ENCODE measurements around the gene LMNTD2. TPM values are rescaled to one million over a fixed set of nuclear protein-coding genes. Genes with fewer than 3 reads are reported as not detected.

LMNTD2 gene
- total and polyA plus RNA-seq, 2 of the 13 experiments (the other 11 are each of a cell fraction or from before 2014, with no cell fraction given), result 1.1 to 3.1 TPM

DNA sequence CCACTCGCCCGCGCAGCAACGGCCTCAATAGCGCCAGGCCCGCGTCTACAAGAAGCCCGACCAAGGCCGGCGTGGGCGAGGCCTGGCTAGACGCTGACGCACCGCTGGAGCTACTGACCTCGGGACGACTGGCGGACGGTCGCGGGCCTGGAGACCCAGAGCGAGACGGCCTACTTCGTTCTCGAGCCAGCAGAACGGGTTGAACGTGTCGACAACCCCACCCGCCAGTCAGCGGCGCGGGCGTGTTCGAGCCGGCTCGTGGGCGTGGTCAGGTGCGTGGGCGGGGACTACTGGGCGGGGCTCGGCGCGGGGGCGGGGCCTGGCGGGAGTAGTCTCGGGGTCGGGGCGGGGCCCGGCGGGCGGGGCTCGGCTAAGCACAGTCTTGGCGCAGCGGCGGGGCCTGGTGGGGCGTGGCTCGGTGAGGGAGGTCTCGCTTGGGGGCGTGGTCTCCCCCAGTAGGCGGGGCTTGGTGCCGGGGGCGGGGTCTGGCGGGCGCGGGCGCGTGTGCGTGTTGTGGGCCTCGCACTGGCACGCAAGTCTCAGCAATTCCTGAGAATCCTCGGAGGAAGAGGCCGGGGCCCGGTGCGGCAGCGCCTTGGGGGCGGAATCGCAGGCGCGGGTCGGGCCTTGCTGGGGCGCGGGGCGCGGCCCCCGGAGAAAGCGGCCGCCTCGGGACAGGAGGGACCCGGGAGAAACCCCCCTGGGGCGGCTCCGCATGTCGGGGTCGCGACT lies 53.4 kb downstream of the LMNTD2 start, which contains the start of gene RNH1 (continued):
- TF ChIP-seq ZFP36L2 (CRISPR knock-in tag; IDR thresholded peaks at IDR 0.05) (no peak), NR2F2 (IDR thresholded peaks at IDR 0.05; ENCODE audit: borderline replicate concordance, low read depth) (no peak), ARNT2 (CRISPR knock-in tag; IDR thresholded peaks at IDR 0.05; ENCODE audit: low read depth) (no peak; the same call in 1 of the 2 replicates), ZNF558 (CRISPR knock-in tag; IDR thresholded peaks at IDR 0.05; ENCODE audit: borderline replicate concordance) (peak; percentile 70), ZNF350 (CRISPR knock-in tag; IDR thresholded peaks at IDR 0.05; ENCODE audit: borderline replicate concordance, low read depth) (no peak), ZSCAN21 (CRISPR knock-in tag; IDR thresholded peaks at IDR 0.05; ENCODE audit: borderline replicate concordance) (peak; percentile 63; the same call in 1 of the 2 replicates), SOX5 (CRISPR knock-in tag; IDR thresholded peaks at IDR 0.05; ENCODE audit: borderline replicate concordance) (no peak), POLR2AphosphoS5 (IDR thresholded peaks at IDR 0.05; ENCODE audit: low read depth, low read length) (no peak; the same call in 1 of the 2 replicates), MEF2D (CRISPR knock-in tag; IDR thresholded peaks at IDR 0.05) (0 out of 2 replicates have a peak, but pooled peaks have one; percentile 0), IRX3 (CRISPR knock-in tag; IDR thresholded peaks at IDR 0.05; ENCODE audit: borderline replicate concordance, low read depth) (peak; percentile 92; the same call in 1 of the 2 replicates), PRMT3 (CRISPR knock-in tag; IDR thresholded peaks at IDR 0.05; ENCODE audit: borderline replicate concordance, low read depth) (no peak), SMAD9 (CRISPR knock-in tag; IDR thresholded peaks at IDR 0.05) (no peak)
- TF ChIP-seq, protein P1, sequence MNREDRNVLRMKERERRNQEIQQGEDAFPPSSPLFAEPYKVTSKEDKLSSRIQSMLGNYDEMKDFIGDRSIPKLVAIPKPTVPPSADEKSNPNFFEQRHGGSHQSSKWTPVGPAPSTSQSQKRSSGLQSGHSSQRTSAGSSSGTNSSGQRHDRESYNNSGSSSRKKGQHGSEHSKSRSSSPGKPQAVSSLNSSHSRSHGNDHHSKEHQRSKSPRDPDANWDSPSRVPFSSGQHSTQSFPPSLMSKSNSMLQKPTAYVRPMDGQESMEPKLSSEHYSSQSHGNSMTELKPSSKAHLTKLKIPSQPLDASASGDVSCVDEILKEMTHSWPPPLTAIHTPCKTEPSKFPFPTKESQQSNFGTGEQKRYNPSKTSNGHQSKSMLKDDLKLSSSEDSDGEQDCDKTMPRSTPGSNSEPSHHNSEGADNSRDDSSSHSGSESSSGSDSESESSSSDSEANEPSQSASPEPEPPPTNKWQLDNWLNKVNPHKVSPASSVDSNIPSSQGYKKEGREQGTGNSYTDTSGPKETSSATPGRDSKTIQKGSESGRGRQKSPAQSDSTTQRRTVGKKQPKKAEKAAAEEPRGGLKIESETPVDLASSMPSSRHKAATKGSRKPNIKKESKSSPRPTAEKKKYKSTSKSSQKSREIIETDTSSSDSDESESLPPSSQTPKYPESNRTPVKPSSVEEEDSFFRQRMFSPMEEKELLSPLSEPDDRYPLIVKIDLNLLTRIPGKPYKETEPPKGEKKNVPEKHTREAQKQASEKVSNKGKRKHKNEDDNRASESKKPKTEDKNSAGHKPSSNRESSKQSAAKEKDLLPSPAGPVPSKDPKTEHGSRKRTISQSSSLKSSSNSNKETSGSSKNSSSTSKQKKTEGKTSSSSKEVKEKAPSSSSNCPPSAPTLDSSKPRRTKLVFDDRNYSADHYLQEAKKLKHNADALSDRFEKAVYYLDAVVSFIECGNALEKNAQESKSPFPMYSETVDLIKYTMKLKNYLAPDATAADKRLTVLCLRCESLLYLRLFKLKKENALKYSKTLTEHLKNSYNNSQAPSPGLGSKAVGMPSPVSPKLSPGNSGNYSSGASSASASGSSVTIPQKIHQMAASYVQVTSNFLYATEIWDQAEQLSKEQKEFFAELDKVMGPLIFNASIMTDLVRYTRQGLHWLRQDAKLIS (CRISPR knock-in tag; IDR thresholded peaks at IDR 0.05), result no peak
- TF ChIP-seq, protein P2, sequence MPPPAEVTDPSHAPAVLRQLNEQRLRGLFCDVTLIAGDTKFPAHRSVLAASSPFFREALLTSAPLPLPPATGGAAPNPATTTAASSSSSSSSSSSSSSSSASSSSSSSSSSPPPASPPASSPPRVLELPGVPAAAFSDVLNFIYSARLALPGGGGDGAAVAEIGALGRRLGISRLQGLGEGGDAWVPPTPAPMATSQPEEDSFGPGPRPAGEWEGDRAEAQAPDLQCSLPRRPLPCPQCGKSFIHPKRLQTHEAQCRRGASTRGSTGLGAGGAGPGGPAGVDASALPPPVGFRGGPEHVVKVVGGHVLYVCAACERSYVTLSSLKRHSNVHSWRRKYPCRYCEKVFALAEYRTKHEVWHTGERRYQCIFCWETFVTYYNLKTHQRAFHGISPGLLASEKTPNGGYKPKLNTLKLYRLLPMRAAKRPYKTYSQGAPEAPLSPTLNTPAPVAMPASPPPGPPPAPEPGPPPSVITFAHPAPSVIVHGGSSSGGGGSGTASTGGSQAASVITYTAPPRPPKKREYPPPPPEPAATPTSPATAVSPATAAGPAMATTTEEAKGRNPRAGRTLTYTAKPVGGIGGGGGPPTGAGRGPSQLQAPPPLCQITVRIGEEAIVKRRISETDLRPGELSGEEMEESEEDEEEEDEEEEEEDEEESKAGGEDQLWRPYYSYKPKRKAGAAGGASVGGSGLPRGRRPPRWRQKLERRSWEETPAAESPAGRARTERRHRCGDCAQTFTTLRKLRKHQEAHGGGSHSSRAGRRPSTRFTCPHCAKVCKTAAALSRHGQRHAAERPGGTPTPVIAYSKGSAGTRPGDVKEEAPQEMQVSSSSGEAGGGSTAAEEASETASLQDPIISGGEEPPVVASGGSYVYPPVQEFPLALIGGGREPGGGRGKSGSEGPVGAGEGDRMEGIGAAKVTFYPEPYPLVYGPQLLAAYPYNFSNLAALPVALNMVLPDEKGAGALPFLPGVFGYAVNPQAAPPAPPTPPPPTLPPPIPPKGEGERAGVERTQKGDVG (CRISPR knock-in tag; IDR thresholded peaks at IDR 0.05; ENCODE audit: borderline replicate concordance), result no peak
- TF ChIP-seq, protein P3, sequence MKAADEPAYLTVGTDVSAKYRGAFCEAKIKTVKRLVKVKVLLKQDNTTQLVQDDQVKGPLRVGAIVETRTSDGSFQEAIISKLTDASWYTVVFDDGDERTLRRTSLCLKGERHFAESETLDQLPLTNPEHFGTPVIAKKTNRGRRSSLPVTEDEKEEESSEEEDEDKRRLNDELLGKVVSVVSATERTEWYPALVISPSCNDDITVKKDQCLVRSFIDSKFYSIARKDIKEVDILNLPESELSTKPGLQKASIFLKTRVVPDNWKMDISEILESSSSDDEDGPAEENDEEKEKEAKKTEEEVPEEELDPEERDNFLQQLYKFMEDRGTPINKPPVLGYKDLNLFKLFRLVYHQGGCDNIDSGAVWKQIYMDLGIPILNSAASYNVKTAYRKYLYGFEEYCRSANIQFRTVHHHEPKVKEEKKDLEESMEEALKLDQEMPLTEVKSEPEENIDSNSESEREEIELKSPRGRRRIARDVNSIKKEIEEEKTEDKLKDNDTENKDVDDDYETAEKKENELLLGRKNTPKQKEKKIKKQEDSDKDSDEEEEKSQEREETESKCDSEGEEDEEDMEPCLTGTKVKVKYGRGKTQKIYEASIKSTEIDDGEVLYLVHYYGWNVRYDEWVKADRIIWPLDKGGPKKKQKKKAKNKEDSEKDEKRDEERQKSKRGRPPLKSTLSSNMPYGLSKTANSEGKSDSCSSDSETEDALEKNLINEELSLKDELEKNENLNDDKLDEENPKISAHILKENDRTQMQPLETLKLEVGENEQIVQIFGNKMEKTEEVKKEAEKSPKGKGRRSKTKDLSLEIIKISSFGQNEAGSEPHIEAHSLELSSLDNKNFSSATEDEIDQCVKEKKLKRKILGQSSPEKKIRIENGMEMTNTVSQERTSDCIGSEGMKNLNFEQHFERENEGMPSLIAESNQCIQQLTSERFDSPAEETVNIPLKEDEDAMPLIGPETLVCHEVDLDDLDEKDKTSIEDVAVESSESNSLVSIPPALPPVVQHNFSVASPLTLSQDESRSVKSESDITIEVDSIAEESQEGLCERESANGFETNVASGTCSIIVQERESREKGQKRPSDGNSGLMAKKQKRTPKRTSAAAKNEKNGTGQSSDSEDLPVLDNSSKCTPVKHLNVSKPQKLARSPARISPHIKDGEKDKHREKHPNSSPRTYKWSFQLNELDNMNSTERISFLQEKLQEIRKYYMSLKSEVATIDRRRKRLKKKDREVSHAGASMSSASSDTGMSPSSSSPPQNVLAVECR (CRISPR knock-in tag; IDR thresholded peaks at IDR 0.05; ENCODE audit: borderline replicate concordance), result peak; percentile 48

Data from HepG2 (cell line).